Large intestine (tissue), 12 donors: ENCODE data around the gene SNTA1. TPM values are rescaled to one million over a fixed set of nuclear protein-coding genes. Genes with fewer than 3 reads are reported as not detected.
"Not testable (repeated sequence)": the region's sequence is repeated elsewhere in the genome, so short reads cannot be mapped to it uniquely, and the experiment has no call there.

Experiments used
- DNase-seq, 2 donors: peaks; one replicate each; pipeline versions ENCODE4 v3.0.0 to v3.0.0-alpha.2; 2013
- H3K27ac ChIP-seq: one replicate; pipeline ENCODE4 v1.5.1; 2013; ENCODE audit warnings: low read length
- H3K27me3 ChIP-seq: 2 replicates; pipeline ENCODE4 v1.6.1; 2013; ENCODE audit warnings: low read length; ENCODE audit not compliant: control insufficient read depth, insufficient read depth
- H3K36me3 ChIP-seq: 2 replicates; pipeline ENCODE4 v1.6.1; 2013; ENCODE audit warnings: low read length; ENCODE audit not compliant: control insufficient read depth, insufficient read depth
- H3K4me1 ChIP-seq: one replicate; pipeline ENCODE4 v1.6.1; 2013; ENCODE audit warnings: low read length; ENCODE audit not compliant: control insufficient read depth, insufficient read depth
- H3K4me3 ChIP-seq: one replicate; pipeline ENCODE4 v1.5.1; 2013; ENCODE audit warnings: low read length
- H3K9me3 ChIP-seq: one replicate; pipeline ENCODE4 v1.6.1; 2013; ENCODE audit warnings: mild to moderate bottlenecking, low read depth, low read length, moderate library complexity; ENCODE audit not compliant: control insufficient read depth
- WGBS: methylation state at CpG from one replicate; pipeline ENCODE4 v1.1.5; 2013; ENCODE audit warnings: low lambda C conversion rate; ENCODE audit not compliant: insufficient coverage; 5-methylcytosine and 5-hydroxymethylcytosine counted together
- long read RNA-seq, 11 donors: transcript quantifications; one replicate each; lab custom pipeline, GENCODE V29; 2026
- polyA plus RNA-seq: library from polyadenylated mRNA; unstranded; fragments of 120-200 nt; gene quantifications from one replicate; pipeline ENCODE4 v1.2.1, GENCODE V29; 2013

SNTA1 gene
- 9.2 TPM for polyA plus RNA-seq
- long read RNA-seq, donor 1, partial matches to known transcripts = 0 of 1 reads
- long read RNA-seq, donor 1, other reads (novel, unspliced or antisense) = 0 of 1 reads
- long read RNA-seq, donor 2, partial matches to known transcripts = 0 of 4 reads
- long read RNA-seq, donor 2, other reads (novel, unspliced or antisense) = 0 of 4 reads
- long read RNA-seq, donor 3, transcript SNTA1-201 (8 exons, 2,342 nt) = major isoform, 6 of 6 reads
- long read RNA-seq, donor 3, partial matches to known transcripts = 0 of 6 reads
- long read RNA-seq, donor 3, other reads (novel, unspliced or antisense) = 0 of 6 reads
- long read RNA-seq, donor 4, partial matches to known transcripts = 0 of 2 reads
- long read RNA-seq, donor 4, other reads (novel, unspliced or antisense) = 0 of 2 reads
- long read RNA-seq, donor 5, partial matches to known transcripts = 0 of 2 reads
- long read RNA-seq, donor 5, other reads (novel, unspliced or antisense) = 0 of 2 reads
- long read RNA-seq, donor 6, transcript SNTA1-201 (8 exons, 2,342 nt) = major isoform, 9 of 9 reads
- long read RNA-seq, donor 6, partial matches to known transcripts = 0 of 9 reads
- long read RNA-seq, donor 6, other reads (novel, unspliced or antisense) = 0 of 9 reads
- long read RNA-seq, donor 7, partial matches to known transcripts = 0 of 1 reads
- long read RNA-seq, donor 7, other reads (novel, unspliced or antisense) = 0 of 1 reads
- long read RNA-seq, donor 8, transcript SNTA1-201 (8 exons, 2,342 nt) = major isoform, 5 of 5 reads
- long read RNA-seq, donor 8, partial matches to known transcripts = 0 of 5 reads
- long read RNA-seq, donor 8, other reads (novel, unspliced or antisense) = 0 of 5 reads
- long read RNA-seq, donor 9, partial matches to known transcripts = 0 of 4 reads
- long read RNA-seq, donor 9, other reads (novel, unspliced or antisense) = 0 of 4 reads
- long read RNA-seq, donor 10, partial matches to known transcripts = 30 of 33 reads
- long read RNA-seq, donor 10, other reads (novel, unspliced or antisense) = 0 of 33 reads
- long read RNA-seq, donor 11, partial matches to known transcripts = 0 of 3 reads
- long read RNA-seq, donor 11, other reads (novel, unspliced or antisense) = 0 of 3 reads

GRCh38 chr20:33443512-33444239 lies at the start of gene SNTA1:
SNTA1 (minus strand) TSS chr20:33443763; CDS start chr20:33443620, 143 bp downstream.
- peaks cover 20% of the 10 kb centered on the region for H3K4me1 ChIP-seq
- no peaks in the 10 kb centered on the region for H3K27me3 ChIP-seq
- H3K9me3 ChIP-seq = no peaks in the 10 kb centered on the region
- H3K36me3 ChIP-seq = no peaks in the 10 kb centered on the region
- peak within 1 kb of the TSS; percentile 85 for H3K4me3 ChIP-seq
- DNase-seq = peak; percentile 86 to 91
- peak within 1 kb of the TSS; percentile 79 for H3K27ac ChIP-seq
- no CpG with 5 or more reads among the region's 75 CpGs for WGBS

GRCh38 chr20:33490934-33491656 lies 47.5 kb upstream of the SNTA1 start:
- Histone ChIP-seq H3K4me3 (peak overlapping the region; percentile 93), H3K4me1 (peaks cover 4% of the 10 kb centered on the region), H3K27me3 (no peaks in the 10 kb centered on the region), H3K36me3 (peaks cover 9% of the 10 kb centered on the region), H3K9me3 (peaks cover 4% of the 10 kb centered on the region), H3K27ac (peak overlapping the region; percentile 95)
- 67% methylated on average over 3 of the region's 8 CpGs for WGBS
- no peak for DNase-seq

GRCh38 chr20:33490023-33490933 lies 46.7 kb upstream of the SNTA1 start, which contains the start of gene CBFA2T2:
CBFA2T2 (plus strand) TSS chr20:33490096; CDS start chr20:33490268, 172 bp downstream.
- WGBS = no CpG with 5 or more reads among the region's 105 CpGs
- Histone ChIP-seq H3K4me3 (peak within 1 kb of the TSS; percentile 93), H3K4me1 (peaks cover 4% of the 10 kb centered on the region), H3K9me3 (peaks cover 4% of the 10 kb centered on the region), H3K27ac (peak within 1 kb of the TSS; percentile 95), H3K27me3 (no peaks in the 10 kb centered on the region), H3K36me3 (peaks cover 9% of the 10 kb centered on the region)
- peak; percentile 53 to 88 for DNase-seq

GRCh38 chr20:33489495-33490022 lies 46.0 kb upstream of the SNTA1 start:
- Histone ChIP-seq H3K9me3 (peaks cover 4% of the 10 kb centered on the region), H3K36me3 (peaks cover 9% of the 10 kb centered on the region), H3K4me3 (peak overlapping the region; percentile 32), H3K27me3 (no peaks in the 10 kb centered on the region), H3K4me1 (peaks cover 4% of the 10 kb centered on the region), H3K27ac (peak overlapping the region; percentile 82)
- DNase-seq = peak; percentile 99
- no CpG with 5 or more reads among the region's 36 CpGs for WGBS

GRCh38 chr20:33488661-33489494 lies 45.3 kb upstream of the SNTA1 start:
- not testable (repeated sequence) for DNase-seq, H3K4me1 ChIP-seq, H3K27me3 ChIP-seq, H3K36me3 ChIP-seq, H3K9me3 ChIP-seq
- Histone ChIP-seq H3K4me3 (peak overlapping the region; percentile 32), H3K27ac (peak overlapping the region; percentile 82)
- no CpG with 5 or more reads among the region's 32 CpGs for WGBS

- 100% methylated on average over 1 of the region's 10 CpGs for WGBS
- H3K4me1 ChIP-seq = peaks cover 4% of the 10 kb centered on the region
- peaks cover 4% of the 10 kb centered on the region for H3K9me3 ChIP-seq
Measured at GRCh38 chr20:33488201-33488600, 44.6 kb upstream of the SNTA1 start.

GRCh38 chr20:33483186-33483585 lies 39.6 kb upstream of the SNTA1 start:
- WGBS = no CpG with 5 or more reads among the region's 5 CpGs
- peak overlapping the region; percentile 36 for H3K27ac ChIP-seq
- H3K9me3 ChIP-seq = not testable (repeated sequence)

More at GRCh38 chr20:33488201-33488600, 44.6 kb upstream of the SNTA1 start:
- no peak for DNase-seq
- Histone ChIP-seq H3K36me3 (peaks cover 2% of the 10 kb centered on the region), H3K27me3 (no peaks in the 10 kb centered on the region), H3K4me3 (no peak overlapping the region), H3K27ac (no peak overlapping the region)

GRCh38 chr20:33482581-33482980 lies 39.0 kb upstream of the SNTA1 start:
- WGBS = 50% methylated on average over 2 of the region's 6 CpGs
- H3K4me3 ChIP-seq = no peak overlapping the region
- DNase-seq = peak in 1 of 2 donors; percentile 59
- peaks cover 10% of the 10 kb centered on the region for H3K4me1 ChIP-seq
- no peaks in the 10 kb centered on the region for H3K36me3 ChIP-seq
- H3K27ac ChIP-seq = no peak overlapping the region
- H3K27me3 ChIP-seq = no peaks in the 10 kb centered on the region
- H3K9me3 ChIP-seq = no peaks in the 10 kb centered on the region

More at GRCh38 chr20:33483186-33483585, 39.6 kb upstream of the SNTA1 start:
- DNase-seq, H3K36me3 ChIP-seq, H3K4me1 ChIP-seq, H3K4me3 ChIP-seq, H3K27me3 ChIP-seq: not testable (repeated sequence)
